Activated gamma-delta T cell treated with Interleukin-2 at 50 U/mL for 16 hours (primary cell): ENCODE measurements around the gene BAAT.
A peak's percentile ranks its signal among the peaks of the same experiment; 100 is the strongest.

Experiments used
- DNase-seq: peaks from one replicate; pipeline ENCODE4 v3.0.0-alpha.2; 2020

BAAT gene

GRCh38 chr9:101398068-101398929 is 13.5 kb upstream of the BAAT start, which contains the start of the genes MRPL50 and ZNF189:
Gene MRPL50, minus strand, starts transcription at chr9:101398618. Its CDS starts 26 bp downstream, at chr9:101398592.
Gene ZNF189, plus strand, starts transcription at chr9:101398851. Its CDS starts 306 bp downstream, at chr9:101399157.
- DNase-seq = peak; percentile 94

GRCh38 chr9:101397746-101398067 is 12.9 kb upstream of the BAAT start:
- no peak for DNase-seq

- no peak for DNase-seq
Measured at GRCh38 chr9:101394687-101395086, 9.9 kb upstream of the BAAT start.

GRCh38 chr9:101393135-101393534 is 8.3 kb upstream of the BAAT start:
- no peak for DNase-seq

GRCh38 chr9:101388507-101388993 is 3.7 kb upstream of the BAAT start:
- DNase-seq = no peak

- no peak for DNase-seq
Measured at GRCh38 chr9:101387871-101388506, 3.2 kb upstream of the BAAT start.

- no peak for DNase-seq
Measured at GRCh38 chr9:101383361-101383760, 1.4 kb downstream of the BAAT start.

GRCh38 chr9:101381833-101382342 is 2.9 kb downstream of the BAAT start:
- DNase-seq = no peak

- DNase-seq = no peak
Measured at GRCh38 chr9:101381118-101381517, 3.7 kb downstream of the BAAT start.

GRCh38 chr9:101380295-101380694 is 4.5 kb downstream of the BAAT start:
- no peak for DNase-seq

- no peak for DNase-seq
Measured at GRCh38 chr9:101376111-101376848, 8.5 kb downstream of the BAAT start.

- DNase-seq = no peak
Measured at GRCh38 chr9:101375546-101375945, 9.3 kb downstream of the BAAT start.

- DNase-seq = no peak
Measured at GRCh38 chr9:101372327-101373118, 12.3 kb downstream of the BAAT start.

- DNase-seq = no peak
Measured at GRCh38 chr9:101371813-101372212, 13.0 kb downstream of the BAAT start.

- no peak for DNase-seq
Measured at GRCh38 chr9:101369884-101370531, 14.8 kb downstream of the BAAT start.

GRCh38 chr9:101369286-101369685 is 15.5 kb downstream of the BAAT start:
- no peak for DNase-seq

- DNase-seq = no peak
Measured at GRCh38 chr9:101367323-101367722, 17.5 kb downstream of the BAAT start.

- no peak for DNase-seq
Measured at GRCh38 chr9:101366038-101366756, 18.6 kb downstream of the BAAT start.

- DNase-seq = no peak
Measured at GRCh38 chr9:101365181-101365580, 19.6 kb downstream of the BAAT start.

GRCh38 chr9:101362450-101362849 is 22.4 kb downstream of the BAAT start:
- DNase-seq = no peak

- no peak for DNase-seq
Measured at GRCh38 chr9:101360647-101361046, 24.2 kb downstream of the BAAT start.
